Islet precursor cell (in vitro differentiated cells): ENCODE data around the gene LCN1.

Source experiments
- DNase-seq: peaks from one replicate; pipeline ENCODE4 v3.0.0-alpha.2; 2018

The LCN1 gene

DNA sequence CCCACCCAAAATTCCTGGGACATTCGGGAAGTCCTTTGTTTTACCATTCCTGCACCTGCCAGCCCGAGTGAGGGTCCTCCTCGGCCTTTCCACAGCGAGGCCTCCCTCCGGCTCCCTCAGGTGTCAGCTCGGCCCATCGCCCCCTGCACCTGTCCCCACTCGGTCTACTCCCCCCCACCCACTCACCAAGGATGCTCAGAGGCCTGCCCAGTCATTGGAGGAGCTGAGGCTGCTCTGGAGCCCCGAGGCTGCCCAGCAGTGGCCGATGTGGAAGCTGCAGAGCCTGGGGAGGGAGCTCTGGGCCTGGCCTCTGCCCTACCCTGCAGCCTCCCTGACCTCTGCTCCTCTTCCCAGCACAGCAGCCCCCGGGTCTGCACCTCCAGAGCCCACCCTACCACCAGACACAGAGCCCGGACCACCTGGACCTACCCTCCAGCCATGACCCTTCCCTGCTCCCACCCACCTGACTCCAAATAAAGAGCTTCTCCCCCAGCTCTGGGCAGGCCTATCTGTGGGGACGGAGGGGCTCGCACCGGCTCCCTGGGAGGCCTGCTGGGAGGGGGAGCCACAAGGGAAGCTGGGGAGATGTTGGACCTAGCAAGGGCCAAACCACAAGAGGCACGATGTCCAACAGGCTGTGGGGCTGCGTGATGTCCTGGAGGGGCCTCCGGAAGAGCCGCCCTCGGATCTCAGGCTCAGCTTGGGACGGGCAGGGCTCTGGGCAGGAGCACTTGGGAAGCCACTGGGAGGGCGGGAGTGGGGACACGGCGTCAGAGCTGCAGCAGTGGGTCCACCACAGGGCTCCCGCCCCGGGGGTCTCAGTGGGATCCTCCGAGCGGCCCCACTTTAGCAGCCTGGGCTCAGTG lies 28.5 kb downstream of the LCN1 start:
- peak; percentile 50 for DNase-seq

DNA sequence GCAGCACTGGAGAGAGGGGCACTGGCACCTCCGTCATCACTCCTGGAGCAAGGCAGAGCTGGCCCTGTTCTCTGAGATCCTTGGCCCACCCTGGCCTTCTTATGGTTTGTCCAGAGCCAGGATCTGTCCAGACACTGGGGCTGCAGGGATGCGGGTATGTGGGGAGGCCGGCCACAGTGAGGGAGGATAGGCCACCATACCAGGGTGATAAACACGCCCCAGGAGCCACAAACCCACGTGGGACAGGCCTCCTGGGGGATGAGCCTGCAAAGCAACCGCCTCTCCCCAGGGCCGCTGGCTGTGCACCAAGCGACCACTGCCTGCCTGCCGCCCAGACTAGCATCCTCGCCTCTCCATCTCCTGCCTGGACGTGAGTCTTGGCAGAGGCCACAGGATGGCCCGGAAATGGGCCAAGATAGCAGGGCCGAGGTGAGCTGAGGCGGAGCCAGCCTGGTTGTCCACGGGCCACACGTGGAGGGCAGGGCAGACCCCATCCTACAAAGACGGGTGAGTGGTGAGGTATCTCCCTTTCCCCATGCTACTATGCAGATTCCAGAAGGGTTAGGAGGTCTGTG lies 29.2 kb downstream of the LCN1 start:
- DNase-seq = no peak

DNA sequence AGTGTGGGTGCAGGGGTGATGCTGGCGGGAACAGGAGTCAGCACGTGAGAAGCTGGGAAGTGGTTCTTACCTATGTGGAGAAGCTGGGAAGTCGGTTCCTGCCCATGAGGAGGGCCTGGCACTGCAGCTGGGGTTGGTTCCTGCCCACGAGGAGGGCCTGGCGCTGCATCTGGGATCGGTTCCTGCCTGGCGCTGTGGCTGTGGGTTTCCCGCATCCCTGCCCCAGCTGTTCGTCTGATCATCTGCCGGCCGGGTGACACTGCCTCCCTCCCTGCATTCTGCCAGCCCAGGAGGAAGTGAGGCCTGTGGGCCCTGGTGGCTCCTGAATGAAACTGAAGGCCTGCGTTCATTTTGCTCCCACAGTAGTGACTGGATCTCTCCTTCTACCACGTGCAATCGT lies 29.8 kb downstream of the LCN1 start:
- DNase-seq = peak; percentile 49

DNA sequence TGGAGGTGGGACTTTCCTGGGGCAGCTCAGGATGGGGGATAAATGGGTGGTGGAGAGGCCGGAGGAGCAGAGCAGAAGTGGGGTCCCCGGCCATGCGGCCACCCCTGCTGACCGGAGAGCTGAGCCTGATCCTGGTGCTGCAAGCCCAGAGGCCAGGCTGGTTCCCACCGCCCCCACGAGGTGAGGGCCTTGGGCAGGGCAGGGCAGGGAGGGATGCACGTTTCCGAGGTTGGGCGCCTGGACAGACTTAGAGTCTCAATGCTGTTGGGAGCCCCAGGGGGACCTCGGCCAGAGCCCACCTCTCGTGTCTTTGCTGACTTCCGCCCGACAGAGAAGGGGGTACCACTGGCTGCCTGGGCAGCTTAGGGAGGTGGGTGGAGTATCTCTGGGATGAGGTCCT lies 30.2 kb downstream of the LCN1 start:
- DNase-seq = no peak

DNA sequence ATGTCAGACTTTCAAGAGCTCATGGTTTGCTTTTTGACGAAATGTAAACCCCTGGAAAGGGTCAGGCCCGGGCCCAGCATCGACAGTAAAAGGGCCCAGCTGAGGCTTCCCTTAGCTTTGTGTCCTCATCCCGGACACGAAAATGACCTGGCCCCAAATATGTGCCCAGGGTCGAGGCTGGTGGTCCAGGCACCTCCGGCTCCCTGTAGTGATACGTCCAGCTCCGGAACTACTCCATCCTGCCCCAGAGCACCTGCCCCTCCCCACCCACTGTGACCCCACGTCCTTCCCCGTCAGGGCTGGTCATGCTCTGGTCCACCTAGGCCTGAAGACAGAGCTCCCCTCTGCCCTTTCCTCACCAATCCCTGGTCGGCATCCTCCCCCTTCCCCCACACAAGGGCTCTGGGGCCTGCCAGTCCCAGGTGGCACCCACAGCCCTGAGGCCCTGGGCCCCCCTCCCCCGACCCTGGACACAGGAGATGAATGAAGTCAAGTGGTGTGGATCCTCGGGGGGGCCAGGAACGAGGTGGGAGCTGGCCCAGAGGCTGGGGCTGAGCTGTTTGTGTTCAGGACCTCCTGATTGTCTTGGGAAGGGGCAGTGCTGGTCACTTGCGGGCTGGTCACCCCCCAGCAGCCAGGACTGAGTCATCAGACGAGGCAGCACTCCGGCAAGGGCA lies 30.9 kb downstream of the LCN1 start:
- peak; percentile 38 for DNase-seq

DNA sequence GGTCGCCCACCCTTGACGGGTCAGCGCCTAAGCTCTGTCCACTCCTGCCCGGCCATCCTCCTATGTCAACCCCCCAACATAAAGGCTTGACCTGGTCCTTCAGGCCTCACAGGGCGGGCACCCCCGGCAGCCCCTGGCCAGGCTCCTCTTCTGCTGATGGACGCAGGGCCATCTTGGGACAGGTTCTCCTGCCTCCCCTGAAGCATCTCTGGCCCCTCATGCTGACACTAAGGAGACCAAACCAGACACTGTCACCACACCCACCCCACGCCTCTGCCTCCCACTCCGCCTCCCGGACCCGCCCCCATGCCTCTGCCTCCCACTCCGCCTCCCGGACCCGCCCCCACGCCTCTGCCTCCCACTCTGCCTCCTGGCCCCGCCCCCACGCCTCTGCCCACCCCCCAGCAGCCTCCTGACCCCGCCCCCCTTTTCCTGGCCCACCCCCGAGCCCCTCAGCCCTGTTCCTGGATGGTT lies 31.5 kb downstream of the LCN1 start:
- DNase-seq = peak; percentile 50

DNA sequence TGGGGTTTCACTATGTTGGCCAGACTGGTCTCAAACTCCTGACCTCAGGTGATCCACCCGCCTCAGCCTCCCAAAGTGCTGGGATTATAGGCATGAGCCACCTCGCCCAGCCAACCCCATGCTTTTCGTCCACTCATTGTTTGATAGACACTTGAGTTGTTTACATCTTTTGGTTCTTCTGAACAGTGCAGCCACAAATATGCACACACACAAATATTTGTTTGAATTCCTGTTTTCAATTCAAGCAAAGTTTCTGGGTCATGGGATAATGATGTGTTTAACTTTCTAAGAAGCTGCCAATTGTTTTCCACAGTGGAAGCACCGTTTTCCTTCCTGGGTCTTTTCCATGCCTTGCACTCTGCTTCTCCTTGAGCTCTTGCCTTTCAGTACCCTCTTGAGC lies 33.5 kb downstream of the LCN1 start:
- DNase-seq = no peak

DNA sequence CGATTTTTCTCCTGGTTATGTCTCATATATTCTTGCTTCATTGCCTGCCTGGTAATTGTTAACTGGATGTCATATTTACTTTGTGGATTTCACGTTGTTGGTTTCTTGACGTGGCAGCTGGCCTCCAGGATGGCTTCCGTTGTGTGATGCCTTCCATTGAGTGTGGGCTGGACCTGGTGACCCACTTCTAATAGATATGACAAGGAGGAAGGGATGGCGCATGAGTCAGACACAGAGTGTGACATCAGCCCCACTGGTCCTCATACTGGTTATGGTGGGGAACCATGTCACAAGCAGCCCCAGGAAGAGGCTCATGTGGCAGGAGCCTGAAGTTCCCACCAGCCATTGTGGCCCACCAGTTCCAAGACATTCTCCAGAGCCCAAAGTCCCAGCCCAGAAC lies 34.0 kb downstream of the LCN1 start:
- no peak for DNase-seq

DNA sequence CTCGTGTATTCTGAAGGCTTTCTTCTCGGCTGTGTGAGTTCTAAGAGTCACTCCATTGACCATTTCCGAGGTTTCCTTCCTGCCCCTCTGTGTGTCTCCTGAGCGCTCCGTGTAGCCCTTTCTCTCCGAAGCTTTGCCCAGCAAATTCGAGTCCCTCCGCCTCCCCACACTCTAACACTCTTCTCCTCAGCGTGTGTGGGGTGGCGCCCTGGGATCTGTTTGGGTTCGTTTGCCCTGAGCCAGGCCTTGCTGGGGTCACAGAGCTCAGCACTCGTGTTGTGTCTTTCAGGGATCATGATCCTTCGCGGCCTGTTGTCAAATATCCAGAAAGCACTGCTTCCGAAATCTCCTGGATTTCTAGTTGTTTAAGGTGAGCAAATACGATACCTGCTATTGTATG lies 34.7 kb downstream of the LCN1 start:
- no peak for DNase-seq

DNA sequence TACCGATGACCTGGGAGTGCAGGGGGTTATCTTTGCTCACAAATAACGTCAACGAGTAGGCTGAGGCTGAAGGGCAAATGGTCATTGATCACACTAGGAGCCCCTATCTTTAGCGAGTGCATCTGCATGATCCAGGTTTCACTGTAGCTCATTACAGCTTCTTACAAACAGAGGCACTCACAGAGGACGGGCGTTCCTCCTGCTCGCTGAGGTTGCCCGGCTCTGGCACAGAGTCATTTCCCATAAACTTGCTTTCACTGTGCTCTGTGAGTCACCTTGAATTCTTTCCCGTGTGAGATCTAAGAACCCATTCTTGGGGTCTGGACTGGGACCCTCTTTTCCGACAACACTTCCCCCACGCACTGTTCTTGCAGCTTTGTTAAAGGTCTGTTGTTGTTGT lies 38.4 kb downstream of the LCN1 start:
- DNase-seq = peak; percentile 52

DNA sequence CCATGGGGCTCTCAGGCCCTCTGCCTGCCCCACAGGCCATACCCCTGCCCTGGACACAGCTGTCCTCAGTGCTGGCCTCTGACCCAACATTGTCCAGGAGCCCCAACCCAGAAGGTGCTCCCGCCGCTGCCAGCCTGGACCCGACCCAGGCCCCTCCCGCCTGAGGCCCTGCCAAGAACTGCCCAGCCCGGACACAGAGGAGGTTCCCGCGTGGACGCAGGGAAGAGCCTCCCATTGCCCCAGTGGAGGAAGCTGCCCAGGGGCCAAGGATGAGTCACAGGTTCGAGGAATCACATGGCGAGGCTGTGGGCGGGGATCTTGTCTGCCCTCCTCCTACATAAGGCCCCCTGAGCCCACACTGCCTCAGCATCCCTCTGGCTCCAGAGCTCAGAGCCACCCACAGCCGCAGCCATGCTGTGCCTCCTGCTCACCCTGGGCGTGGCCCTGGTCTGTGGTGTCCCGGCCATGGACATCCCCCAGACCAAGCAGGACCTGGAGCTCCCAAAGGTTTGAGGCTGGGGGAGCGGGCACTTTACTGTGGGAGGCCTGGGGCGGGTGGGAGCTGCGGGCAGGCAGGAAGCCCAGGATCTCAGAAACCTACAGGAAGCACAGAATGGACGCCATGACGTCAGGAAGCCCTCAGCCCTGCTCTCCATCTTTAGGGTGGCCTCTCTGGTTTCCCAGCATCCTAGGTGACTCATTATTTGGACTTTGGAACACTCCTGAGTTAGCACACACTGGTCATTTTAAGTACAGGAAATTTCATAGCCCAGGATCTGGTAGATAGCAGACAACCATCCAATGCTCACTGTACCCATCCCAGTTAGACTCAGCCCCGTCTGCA lies 40.4 kb downstream of the LCN1 start, which contains the start of gene PAEP:
PAEP (plus strand) TSS at position 366 of the 844 bp plus-strand sequence.
- DNase-seq = peak; percentile 55

DNA sequence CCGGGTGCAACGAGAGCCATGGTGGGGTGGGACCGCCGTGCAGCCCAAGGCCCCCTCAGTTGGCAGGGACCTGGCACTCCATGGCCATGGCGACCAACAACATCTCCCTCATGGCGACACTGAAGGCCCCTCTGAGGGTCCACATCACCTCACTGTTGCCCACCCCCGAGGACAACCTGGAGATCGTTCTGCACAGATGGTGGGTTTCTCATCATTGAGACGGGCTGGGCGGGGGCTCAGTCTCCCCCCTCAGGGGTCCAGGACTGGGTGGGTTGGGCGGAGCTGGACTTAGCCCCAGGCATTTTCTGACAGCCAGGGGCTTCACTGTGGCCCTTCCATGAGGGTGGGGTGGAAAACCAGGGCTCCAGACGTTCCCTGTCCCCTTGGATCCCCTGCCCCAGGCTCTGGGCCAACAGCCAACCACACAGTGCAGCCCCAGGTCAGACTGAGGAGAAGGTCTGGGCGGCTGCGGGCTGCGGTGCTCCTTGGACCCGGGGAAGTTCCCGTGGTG lies 41.0 kb downstream of the LCN1 start:
- peak; percentile 42 for DNase-seq

DNA sequence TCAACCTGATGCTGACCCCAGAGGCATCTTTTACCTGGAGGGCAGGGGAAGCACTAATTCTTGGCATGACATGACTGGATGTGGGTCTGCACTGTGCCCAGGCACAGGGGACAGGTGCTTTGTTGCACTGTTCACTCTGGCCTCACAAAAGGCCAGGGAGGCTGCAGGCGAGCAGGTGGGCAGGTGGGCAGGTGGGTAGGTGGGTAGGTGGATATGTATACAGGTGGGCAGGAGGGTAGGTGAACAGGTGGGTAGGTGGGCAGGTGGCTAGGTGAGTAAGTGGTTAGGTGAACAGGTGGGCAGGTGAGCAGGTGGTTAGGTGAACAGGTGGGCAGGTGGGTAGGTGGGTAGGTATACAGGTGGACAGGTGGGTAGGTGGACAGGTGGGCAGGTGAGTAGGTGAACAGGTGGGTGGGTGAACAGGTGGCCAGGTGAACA lies 41.8 kb downstream of the LCN1 start:
- peak; percentile 46 for DNase-seq

DNA sequence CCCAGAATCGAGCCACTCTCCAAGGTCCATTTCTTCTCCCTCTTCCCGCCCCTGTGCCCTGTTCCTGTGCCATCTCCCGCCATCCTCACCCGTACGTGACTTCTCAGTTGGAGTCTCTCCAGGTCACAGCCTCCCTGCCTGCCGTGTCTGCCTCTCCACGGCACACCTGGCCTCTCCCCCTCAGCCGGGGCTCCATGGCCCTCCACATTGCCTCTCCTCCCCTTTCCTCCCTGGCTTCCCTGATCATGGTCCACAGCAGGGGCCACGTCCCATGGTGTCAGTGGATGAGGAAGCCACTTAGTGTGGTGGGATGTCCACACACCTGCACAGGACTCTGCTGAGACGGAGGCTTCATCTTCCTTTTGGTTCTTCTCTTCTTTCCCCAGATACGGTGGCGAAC lies 42.6 kb downstream of the LCN1 start:
- peak; percentile 35 for DNase-seq

DNA sequence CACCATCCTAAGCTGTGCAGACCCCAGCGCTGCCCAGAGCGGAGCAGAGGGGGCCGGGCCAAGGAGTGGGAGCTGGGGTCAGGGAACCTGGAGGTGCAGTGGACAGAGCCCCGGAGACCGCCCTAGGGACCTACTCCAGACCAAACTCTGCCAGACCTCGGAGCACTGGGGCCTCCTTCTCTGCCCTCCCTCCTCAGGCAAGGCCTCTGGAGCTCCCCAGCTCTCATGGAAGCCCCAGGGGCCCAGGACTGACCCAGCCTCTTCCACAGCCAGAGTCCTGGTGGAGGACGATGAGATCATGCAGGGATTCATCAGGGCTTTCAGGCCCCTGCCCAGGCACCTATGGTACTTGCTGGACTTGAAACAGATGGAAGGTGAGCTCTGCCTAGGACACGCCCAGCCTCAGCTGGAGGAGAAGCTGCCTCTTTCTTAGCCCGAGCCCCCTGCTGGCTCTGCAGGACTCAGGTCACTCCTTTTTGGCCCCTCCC lies 43.9 kb downstream of the LCN1 start:
- DNase-seq = peak; percentile 61

DNA sequence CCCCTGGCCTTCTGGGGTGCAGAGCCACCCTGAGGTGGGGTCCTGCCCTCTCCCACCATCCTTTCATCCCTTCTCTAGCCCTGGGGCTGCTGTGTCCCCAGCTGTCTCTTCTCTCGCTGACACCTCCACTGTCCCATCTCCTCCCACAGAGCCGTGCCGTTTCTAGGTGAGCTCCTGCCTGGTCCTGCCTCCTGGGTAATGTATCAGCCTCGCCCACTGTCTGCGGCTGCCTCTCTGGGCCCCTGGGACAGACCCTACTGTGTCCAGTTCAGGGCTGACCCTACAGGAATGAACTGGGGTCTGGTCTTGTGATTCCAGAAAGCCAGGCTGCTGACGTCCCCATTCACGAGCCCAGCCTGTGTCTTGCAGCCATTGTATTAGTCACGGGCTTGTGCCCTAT lies 44.4 kb downstream of the LCN1 start:
- DNase-seq = peak; percentile 53

DNA sequence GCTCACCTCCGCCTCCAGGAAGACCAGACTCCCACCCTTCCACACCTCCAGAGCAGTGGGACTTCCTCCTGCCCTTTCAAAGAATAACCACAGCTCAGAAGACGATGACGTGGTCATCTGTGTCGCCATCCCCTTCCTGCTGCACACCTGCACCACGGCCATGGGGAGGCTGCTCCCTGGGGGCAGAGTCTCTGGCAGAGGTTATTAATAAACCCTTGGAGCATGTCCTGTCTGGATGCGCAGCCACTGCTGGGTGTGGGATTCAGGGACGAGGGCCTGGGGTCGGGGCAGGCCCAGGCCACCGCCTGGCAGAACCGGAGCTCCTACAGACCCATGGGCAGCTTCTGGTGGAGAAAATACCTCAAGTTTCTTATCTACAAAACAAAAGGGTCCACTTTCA lies 45.3 kb downstream of the LCN1 start:
- DNase-seq = no peak

DNA sequence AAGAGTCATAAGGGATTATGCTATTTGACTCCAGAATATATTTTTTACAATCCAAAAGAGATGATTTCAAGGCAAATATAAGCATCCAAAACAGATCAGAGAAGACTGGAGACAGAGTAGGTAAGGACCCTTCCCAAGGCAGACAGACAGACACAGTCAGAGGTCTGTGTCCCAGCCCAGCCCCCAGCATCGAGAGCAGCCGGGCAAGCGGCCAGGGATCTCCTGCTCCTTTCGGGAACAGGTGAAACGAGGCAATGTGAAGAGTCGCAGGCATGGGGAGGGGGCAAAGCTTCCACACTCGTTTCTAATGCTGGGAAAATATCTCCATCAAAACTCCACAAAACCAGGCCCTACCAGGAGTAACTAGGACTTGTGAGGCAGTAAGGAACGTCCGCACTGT lies 46.1 kb downstream of the LCN1 start:
- no peak for DNase-seq

DNA sequence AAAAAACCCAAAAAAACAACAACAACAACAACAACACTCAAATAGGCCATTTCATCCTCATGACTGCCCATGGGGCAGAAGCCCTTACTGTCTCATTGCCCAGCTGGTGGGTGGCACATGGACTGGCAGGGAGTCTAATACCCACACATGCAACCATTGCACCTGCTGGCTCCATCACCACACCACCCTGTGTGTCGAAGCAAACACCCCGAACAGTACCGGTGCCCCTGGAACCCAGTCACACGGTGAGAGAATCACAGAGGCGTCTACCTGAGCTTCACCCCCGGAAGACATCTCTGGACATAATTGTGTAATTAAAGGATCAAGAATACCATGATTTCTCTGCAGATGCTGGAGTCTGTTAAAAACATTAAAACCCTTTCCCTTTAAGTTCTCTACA lies 46.8 kb downstream of the LCN1 start:
- DNase-seq = no peak

DNA sequence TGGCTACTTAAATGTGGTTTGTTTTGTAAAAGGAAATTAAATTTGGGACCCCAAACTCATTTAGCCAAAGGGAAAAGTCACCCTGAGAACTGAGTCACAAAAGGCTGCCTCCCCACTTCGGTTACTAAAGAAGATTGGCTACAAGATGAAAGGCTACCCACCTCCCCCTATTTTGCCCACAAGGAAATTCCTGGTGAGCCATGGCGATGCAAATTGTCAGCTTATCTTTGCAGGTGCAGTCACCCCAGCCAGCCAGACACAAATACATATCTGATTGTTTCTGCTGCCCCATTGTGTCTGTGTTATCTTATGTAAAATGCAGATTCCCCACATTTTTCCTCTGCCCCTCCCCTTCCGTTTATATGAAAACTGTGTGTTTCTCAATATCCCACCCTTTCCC lies 49.2 kb downstream of the LCN1 start:
- peak; percentile 48 for DNase-seq

DNA sequence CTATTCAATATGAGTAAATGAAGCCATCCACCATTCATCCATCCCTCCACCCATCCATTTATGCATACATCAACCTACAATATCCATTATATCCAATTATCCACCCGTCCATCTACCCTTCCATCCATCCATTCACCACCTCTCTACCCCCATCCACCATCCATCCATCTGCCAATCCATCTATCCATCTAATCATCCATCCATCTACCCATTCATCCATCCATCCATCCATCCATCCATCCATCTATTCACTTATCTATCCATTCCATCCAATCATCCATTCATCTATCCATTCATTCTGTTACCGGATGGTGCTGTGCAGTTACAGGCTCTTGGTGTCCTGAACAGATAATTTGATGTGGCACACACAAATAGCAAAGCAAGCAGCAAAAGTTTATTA lies 51.0 kb downstream of the LCN1 start:
- no peak for DNase-seq

DNA sequence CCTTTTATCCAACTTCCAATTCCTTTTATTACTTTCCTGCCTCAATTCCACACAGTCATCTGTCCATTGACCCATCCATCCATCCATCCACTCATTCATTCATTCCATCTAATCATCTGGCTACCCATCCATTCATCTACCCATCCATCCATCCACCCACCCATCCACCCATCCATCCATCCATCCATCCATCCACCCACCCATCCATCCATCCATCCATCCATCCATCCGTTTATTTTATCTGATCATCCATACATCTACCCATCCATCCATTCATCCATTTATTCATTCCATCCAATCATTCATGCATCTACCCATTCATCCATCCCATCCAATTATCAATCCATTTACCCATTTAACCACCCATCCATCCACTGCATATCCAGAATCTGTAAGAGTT lies 51.9 kb downstream of the LCN1 start:
- no peak for DNase-seq

DNA sequence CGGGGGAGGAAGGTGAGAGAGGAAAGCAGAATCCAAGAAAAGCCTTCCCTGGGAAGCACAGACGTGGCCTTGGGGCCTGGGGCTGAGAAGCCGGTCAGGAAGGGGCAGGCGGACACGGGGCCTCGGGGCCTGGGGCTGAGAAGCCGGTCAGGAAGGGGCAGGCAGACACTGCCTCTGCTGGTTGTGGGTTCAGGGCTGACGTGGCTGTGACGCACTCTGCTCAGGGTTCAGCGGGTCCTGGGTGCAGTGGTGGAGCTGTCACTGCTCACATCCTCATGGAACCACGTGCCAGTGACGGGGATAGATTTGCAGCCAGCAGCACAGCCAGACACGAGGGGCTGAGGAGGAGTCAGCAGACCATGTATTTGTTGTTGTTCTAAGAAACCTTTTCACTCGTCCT lies 53.1 kb downstream of the LCN1 start:
- DNase-seq = no peak
